ENCODE results near the gene IQCM. TPM values are rescaled to one million over a fixed set of nuclear protein-coding genes. Genes with fewer than 3 reads are reported as not detected.
"Not testable (repeated sequence)": the region's sequence is repeated elsewhere in the genome, so short reads cannot be mapped to it uniquely, and the experiment has no call there.

Gene IQCM
- total and polyA plus RNA-seq, 3 donors from 2014 or later = 6.5 to 10.7 (median 7.4) TPM

DNA sequence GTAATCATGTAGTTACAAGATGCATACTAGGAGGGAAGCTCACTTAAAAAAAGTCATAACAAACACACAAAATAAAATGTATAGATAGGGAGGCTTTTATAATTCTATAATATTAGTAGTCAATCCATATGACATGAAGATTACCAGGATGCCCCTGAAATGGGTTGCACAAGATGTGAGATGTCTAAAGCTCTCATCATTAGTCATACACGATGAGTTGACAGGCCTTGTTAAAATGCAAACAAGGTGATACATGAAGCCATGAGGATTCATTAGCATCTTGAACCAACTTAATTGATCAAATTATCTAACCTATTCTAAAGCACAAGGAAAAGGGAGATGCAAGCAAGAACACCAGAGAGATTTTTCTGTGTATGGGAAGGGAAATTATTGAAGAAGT, 470.2 kb downstream of the IQCM start:
- no peak overlapping the region for H3K4me3 ChIP-seq
- H3K27ac ChIP-seq = no peak overlapping the region
- no peaks in the 10 kb centered on the region for H3K9me3 ChIP-seq
- H3K36me3 ChIP-seq (ENCODE audit: low read depth, missing control alignments) = no peaks in the 10 kb centered on the region
- no peaks in the 10 kb centered on the region for H3K4me1 ChIP-seq
- DNase-seq = no peak
- H3K27me3 ChIP-seq = no peaks in the 10 kb centered on the region
- 89 to 94% methylated on average over 1 of the region's 1 CpG for WGBS, 2 donors
- TF ChIP-seq POLR2A (IDR thresholded peaks at IDR 0.05) = no peak
- TF ChIP-seq, protein P1, sequence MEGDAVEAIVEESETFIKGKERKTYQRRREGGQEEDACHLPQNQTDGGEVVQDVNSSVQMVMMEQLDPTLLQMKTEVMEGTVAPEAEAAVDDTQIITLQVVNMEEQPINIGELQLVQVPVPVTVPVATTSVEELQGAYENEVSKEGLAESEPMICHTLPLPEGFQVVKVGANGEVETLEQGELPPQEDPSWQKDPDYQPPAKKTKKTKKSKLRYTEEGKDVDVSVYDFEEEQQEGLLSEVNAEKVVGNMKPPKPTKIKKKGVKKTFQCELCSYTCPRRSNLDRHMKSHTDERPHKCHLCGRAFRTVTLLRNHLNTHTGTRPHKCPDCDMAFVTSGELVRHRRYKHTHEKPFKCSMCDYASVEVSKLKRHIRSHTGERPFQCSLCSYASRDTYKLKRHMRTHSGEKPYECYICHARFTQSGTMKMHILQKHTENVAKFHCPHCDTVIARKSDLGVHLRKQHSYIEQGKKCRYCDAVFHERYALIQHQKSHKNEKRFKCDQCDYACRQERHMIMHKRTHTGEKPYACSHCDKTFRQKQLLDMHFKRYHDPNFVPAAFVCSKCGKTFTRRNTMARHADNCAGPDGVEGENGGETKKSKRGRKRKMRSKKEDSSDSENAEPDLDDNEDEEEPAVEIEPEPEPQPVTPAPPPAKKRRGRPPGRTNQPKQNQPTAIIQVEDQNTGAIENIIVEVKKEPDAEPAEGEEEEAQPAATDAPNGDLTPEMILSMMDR (IDR thresholded peaks at IDR 0.05) = no peak
- intact Hi-C loops (cut with DNase I; ENCODE audit: low total_unique reads) = no loop called here

DNA sequence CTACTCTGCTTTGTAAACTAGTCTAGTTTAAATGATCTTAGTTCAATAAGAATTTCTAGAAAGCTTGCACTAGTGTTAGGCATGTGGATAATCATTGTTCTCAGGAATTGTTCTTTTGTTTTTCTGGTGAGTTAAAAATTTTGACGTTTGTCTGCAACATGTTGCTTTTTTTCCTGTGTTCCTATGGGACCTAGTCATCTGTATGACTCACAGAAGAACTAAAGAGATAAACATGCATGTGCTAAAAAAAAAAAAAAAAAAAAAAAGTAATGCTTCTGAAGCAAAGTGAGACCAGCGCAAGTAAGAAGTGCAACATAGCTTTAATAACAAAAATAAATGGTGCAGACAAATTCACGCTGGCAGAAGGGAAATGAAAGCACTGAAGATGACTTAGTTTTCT, 471.2 kb downstream of the IQCM start:
- intact Hi-C loops (cut with DNase I; ENCODE audit: low total_unique reads) = no loop called here
- Histone ChIP-seq H3K4me3 (no peak overlapping the region), H3K27me3 (no peaks in the 10 kb centered on the region), H3K9me3 (no peaks in the 10 kb centered on the region), H3K4me1 (no peaks in the 10 kb centered on the region), H3K27ac (no peak overlapping the region), H3K36me3 (ENCODE audit: low read depth, missing control alignments) (no peaks in the 10 kb centered on the region)
- WGBS, 2 donors = 71 to 78% methylated on average over 3 of the region's 3 CpGs
- TF ChIP-seq, protein P1 (IDR thresholded peaks at IDR 0.05) = no peak
- TF ChIP-seq POLR2A (IDR thresholded peaks at IDR 0.05) = no peak
- no peak for DNase-seq

DNA sequence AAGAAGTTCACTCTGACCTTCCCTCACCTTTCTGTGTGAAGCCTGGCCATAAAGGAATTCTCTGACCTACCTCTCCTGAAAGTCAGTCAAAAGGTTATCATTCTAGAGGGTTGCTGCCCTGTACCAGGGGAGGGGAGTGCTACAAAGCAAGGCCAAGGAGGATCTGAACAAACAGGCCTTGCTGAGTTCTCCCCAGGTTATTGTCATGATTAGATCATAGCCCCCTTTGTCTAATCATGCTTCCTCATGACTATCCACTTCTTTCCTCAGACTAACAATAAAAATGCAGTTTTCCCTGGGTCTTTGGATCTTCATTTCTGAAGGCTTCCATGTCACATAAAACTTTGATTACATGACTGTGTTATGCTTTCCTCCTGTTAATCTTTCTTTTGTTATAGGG, 472.0 kb downstream of the IQCM start:
- Histone ChIP-seq H3K36me3 (ENCODE audit: low read depth, missing control alignments) (no peaks in the 10 kb centered on the region), H3K4me1 (no peaks in the 10 kb centered on the region), H3K9me3 (no peaks in the 10 kb centered on the region), H3K4me3 (no peak overlapping the region), H3K27me3 (no peaks in the 10 kb centered on the region), H3K27ac (no peak overlapping the region)
- TF ChIP-seq POLR2A (IDR thresholded peaks at IDR 0.05) = no peak
- TF ChIP-seq, protein P1 (IDR thresholded peaks at IDR 0.05) = no peak
- no peak for DNase-seq
- intact Hi-C loops (cut with DNase I; ENCODE audit: low total_unique reads) = no loop called here

DNA sequence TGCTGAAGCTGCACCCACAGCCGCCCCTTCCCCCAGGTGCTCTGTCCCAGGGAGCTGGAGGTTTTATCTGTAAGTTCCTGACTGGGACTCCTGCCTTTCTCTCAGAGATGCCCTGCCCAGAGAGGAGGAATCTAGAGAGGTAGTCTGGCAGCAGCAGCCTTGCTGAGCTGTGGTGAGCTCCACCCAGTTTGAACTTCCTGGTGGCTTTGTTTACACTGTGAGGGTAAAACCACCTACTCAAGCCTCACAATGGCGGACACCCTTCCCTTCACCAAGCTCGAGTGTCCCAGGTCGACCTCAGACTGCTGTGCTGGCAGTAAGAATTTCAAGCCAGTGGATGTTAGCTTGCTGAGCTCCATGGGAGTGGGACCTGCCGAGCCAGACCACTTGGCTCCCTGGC, 474.5 kb downstream of the IQCM start:
- H3K27me3 ChIP-seq; DNase-seq; H3K9me3 ChIP-seq; H3K27ac ChIP-seq; H3K4me1 ChIP-seq; H3K4me3 ChIP-seq; intact Hi-C loops (cut with DNase I; ENCODE audit: low total_unique reads); H3K36me3 ChIP-seq (ENCODE audit: low read depth, missing control alignments): not testable (repeated sequence)
- WGBS, 2 donors = 95% methylated on average over 5 of the region's 5 CpGs; no CpG with 5 or more reads in 1 of the 2 donors

DNA sequence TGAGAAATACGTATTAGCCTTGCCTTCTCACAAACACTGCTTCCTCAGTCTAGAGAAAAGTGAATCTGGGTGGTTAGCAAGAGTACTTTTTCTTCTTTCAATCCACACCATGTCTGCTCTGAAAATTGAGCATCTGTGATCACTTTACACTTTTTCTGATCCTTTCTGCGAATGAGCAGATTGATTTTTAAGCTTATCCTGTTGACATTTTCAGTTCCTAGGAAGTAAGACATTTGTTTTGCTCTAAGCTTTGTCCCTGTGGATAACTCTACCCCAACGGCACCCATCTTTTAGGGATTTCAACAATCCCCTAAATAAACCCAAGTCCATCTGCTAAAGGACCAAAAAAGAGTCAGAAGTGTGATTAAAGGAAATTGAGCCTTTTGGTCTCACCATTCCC, 487.5 kb downstream of the IQCM start:
- H3K4me1 ChIP-seq = no peaks in the 10 kb centered on the region
- H3K4me3 ChIP-seq = no peak overlapping the region
- TF ChIP-seq, protein P1 (IDR thresholded peaks at IDR 0.05) = no peak
- no peak for TF ChIP-seq POLR2A (IDR thresholded peaks at IDR 0.05)
- H3K9me3 ChIP-seq = no peaks in the 10 kb centered on the region
- no peaks in the 10 kb centered on the region for H3K36me3 ChIP-seq (ENCODE audit: low read depth, missing control alignments)
- WGBS, 2 donors = 87 to 92% methylated on average over 3 of the region's 3 CpGs
- no peaks in the 10 kb centered on the region for H3K27me3 ChIP-seq
- intact Hi-C loops (cut with DNase I; ENCODE audit: low total_unique reads) = no loop called here
- DNase-seq = no peak
- H3K27ac ChIP-seq = no peak overlapping the region
